Fibroblast of peridontal ligament (primary cell): Measurements from ENCODE around the gene UBE3A.
"Not testable (repeated sequence)": the region's sequence is repeated elsewhere in the genome, so short reads cannot be mapped to it uniquely, and the experiment has no call there.

Experiments
- DNase-seq: peaks from one replicate; pipeline ENCODE4 v3.0.0-alpha.2; 2010; ENCODE audit errors: extremely low read depth

UBE3A gene

DNA sequence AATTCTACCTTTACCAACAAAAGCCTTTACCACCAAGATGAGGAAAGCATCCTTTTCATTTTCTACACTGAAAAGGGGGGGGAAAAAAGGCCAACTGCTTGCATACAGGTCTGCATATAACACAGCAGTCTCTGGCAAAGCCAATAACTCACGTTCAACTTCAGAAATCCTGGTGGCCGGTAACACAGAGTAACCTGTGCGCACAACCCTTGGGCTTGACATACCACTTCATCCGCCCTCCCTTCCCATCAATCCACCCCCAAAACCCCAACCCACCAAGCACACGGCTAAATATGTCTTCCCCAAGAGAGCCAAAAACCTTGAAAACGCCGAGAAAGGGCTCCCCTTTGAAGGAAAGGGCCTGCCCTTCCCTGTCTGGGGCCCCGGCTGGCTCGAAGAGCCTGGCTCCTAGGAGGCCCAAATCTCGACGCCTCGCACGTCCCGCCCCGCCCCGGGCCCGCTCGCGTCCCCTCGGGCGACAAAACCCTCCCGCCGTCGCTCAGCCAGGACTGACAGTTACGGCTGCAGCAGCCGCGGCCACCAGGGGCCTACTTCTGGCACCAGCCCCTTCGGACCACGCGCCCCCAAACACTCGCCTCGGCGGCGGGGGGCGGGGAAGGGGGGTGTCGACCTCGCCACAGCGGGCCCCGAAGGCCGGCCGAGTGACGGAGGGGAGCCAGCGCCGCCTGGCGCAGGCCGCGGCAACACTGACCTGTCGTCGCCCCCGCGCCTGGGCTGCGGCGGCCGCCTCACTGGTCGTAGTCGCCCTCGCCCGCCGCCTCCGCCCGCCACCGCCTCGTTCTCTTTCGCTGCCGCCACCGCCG lies 835 bp downstream of the UBE3A start:
- DNase-seq, result peak; percentile 25

- no peak for DNase-seq
These were observed 2.1 kb downstream of the UBE3A start for GRCh38 chr15:25436707-25437106.

GRCh38 chr15:25435474-25436243 lies 3.2 kb downstream of the UBE3A start:
- DNase-seq, result no peak

DNA sequence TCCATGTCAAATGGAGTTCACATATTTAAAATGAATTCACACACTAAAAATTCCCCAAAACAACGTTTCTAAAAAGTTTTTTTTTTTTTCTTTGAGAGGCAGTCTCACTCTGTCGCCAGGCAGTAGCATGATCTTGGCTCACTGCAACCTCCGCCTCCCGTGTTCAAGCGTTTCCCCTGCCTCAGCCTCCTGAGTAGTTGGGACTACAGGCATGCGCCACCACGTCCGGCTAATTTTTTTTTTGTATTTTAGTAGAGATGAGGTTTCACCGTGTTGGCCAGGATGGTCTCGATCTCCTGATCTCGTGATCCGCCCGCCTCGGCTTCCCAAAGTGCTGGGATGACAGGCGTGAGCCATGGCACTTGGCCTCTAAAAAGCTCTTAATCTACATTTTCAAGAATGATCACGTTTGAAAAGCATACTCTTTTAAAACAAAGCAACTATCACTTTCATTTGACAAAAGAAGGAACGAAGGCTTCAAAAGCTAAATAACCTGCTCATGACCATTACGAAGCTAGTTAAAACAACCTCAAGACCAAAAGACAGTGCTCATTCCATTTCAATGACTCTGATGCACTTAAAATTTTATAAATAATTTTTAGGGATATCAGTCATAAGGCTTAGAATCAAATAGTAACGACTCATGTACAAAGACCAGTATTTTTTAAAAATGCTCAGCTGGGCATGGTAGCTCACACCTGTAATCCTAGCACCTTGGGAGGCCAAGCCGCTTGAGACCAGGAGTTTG lies 5.5 kb downstream of the UBE3A start:
- no peak for DNase-seq

GRCh38 chr15:25431836-25432561 lies 6.8 kb downstream of the UBE3A start:
- DNase-seq, result no peak

DNA sequence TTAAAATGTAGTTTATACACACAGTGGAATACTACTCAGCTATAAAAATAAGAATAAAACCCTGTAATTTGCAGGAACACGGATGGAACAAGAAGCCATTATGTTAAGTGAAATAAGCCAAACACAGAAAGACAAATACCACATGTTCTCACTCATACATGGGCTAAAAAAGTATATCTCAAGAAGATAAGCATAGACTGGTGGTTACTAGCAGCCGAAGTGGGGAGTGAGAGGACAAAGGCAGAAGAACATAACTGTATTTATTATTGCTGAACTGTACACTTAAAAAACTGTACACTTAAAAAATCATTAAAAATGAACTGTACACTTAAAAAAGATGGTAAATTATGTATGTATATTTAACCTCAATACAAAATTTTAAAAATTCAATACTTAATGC lies 11.0 kb downstream of the UBE3A start:
- no peak for DNase-seq

DNA sequence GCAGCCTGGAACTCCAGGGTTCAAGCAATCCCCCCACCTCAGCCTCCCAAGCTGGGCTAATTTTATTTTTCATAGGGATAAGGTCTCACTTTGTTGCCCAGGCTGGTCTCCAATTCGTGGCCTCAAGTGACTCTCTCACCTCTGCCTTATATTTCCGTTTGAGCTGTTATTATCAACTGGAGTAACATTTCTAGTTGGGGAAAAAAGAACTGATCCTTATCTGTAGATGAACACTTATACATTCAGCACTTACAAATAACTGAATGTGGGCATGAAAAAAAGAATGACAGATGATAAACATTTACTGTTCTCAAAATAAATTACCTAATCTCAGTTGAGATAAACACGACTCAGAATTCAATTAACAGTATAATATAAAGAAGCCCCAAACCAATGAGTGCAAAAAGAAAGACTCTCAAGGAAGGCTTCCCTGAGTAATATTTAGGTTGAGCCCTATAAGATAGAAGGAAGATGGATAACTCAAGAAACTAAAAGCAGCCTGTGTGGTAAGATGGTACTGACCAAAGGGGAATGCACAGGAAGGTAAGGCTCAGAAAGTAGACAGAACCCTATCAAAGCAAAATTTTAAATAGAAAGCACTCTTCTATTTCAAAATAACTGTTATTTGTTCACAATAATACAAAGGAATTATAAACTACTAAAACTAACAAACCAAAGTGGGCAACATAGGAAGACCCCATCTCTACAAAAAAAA lies 11.8 kb downstream of the UBE3A start:
- no peak for DNase-seq

DNA sequence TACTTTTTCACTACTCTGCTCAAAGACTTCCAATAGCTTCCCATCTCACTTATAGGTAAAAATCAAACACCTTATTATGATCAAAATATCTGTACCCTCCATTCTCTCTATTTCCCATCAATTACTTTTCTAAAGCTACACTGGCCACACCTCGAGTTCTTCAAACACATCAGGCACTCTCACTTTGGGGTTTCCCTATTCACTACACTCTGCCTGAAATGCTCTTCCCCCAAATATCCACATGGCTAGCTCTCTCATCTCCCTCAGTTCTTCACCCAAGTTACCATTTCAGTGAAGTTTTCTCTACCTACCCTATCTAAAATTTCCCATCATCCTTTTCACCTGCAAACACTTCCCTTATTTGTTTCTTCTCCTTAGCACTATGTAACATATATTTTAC lies 14.8 kb downstream of the UBE3A start:
- no peak for DNase-seq

- DNase-seq, result peak; percentile 39
These were observed 16.8 kb downstream of the UBE3A start for GRCh38 chr15:25422021-25422420.

GRCh38 chr15:25418202-25418601 lies 20.6 kb downstream of the UBE3A start:
- DNase-seq, result no peak

DNA sequence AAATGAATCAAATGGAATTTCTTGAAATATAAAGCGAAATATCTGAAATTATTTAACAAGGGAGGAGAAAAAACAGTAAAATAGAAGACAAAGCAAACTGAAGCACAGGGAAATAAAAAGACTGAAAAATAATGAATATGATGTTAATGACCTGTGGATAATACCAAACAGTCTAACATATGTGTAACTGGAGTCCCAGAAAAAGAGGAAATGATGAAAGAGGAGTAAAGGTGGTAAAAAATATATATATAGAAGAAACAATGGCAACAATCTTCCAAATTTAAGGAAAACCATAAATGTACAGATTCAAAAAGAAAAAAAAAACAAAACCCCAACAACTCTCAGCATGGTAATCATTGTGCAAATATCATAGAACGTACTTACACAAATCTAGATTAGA lies 21.2 kb downstream of the UBE3A start:
- DNase-seq, result no peak

DNA sequence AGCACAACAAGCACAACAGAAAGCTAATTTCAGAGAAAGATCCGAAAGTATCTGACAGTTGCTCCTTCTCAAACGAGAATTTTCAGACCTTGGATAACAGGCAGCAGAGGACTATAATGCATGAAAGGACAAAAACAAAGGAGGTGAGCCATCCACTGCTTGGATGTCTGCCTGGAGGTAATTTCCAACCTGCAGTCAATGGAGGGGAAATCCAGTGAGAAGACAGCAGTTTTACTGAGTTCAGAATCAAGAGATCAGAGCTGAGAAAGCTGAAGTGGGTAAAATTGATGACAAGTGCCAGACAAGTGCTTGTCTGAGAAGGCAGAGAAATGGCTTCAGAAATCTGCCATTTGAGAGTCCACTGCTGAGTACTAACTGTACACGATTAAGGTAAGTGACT lies 22.1 kb downstream of the UBE3A start:
- DNase-seq, result no peak

- DNase-seq, result no peak
These were observed 23.1 kb downstream of the UBE3A start for GRCh38 chr15:25415707-25416106.

DNA sequence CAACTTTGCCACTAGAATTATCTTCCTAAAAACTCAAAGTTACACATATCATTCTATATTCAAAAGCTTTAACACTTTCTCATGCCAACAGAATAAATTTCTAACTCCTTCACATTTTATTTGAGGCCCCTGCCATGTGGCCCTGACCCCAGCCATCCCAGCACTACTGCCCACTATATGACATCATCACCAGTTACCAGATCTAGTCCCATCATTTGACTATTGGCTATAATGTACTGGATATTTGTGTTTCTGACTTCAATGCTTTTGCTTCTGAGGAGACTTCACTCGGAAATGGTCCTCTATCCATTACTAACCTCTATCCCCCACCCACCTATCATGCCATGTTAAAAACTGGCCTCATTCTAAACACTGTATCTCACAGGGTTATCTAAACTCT lies 23.6 kb downstream of the UBE3A start:
- DNase-seq, result no peak

GRCh38 chr15:25410649-25411048 lies 28.2 kb downstream of the UBE3A start:
- DNase-seq, result no peak

DNA sequence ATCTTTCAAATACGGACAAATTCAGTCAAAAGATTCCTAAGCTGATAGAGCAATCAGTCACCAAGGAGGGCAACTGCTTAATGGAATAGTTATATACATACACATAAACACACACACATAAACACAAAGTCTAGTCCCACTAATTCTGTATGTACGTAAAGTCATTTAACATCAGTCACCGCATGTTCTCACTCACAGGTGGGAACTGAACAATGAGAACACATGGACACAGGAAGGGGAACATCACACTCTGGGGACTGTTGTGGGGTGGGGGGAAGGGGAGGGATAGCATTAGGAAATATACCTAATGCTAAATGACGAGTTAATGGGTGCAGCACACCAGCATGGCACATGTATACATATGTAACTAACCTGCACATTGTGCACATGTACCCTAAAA lies 29.1 kb downstream of the UBE3A start:
- not testable (repeated sequence) for DNase-seq

DNA sequence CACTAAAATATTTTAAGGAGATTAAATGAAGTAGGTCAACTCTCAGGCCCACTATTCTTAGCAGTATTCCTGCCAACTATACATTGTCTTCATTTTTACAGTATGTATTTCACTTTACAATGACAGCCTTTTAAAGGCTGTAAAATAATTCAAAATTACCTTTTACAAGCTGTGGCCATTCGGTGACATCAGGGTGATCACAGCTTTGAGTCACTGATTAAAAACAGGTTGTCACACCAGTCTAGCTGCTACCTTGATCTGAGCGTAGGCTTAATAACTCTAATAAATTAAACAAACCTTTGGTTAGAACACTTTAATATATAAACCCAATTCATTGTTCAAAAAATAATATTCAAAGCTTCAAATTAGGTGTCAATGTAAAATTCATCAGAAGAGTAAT lies 29.9 kb downstream of the UBE3A start:
- no peak for DNase-seq

DNA sequence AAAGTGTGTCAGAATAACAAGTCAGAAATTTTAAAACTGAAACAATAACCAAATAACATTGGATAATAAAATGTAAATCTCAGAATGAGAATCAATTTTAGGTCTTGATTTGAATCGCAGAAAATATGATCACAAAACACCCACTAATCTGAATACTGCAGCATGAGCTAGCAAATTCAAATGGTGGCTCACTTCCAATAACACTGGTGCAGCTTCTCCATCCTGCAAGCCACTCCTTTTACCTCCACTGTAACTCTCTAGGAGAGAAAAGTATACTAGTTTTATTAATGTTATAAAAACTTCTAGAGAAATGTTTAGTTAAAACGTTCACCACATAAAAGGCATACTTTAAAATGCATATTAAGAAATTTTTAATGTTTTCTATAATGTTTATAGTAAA lies 30.4 kb downstream of the UBE3A start:
- no peak for DNase-seq

- DNase-seq, result no peak
These were observed 30.9 kb downstream of the UBE3A start for GRCh38 chr15:25407950-25408349.

- DNase-seq, result no peak
These were observed 32.0 kb downstream of the UBE3A start for GRCh38 chr15:25406846-25407245.

DNA sequence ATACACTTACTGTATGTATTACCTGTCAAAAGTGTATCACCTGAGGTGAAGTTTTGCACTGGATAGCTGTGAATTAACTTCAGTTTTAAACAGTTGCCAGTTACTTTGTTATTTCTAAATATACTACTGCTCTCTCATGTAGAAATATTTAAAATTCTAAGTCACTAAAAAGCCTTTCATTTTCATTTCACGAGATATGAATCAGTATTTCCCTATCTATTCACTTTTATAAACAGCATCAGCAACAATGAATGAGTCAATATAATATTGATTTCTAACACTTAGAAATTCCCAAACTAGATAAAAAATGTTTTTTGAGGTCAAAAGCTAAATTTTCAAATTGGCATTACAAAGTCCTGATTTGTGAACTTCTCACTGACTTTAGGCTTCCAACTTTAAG lies 32.6 kb downstream of the UBE3A start:
- DNase-seq, result no peak
